Ectodermal cell (in vitro differentiated cells): ENCODE results near the gene CRY2. TPM values are rescaled to one million over a fixed set of nuclear protein-coding genes. Genes with fewer than 3 reads are reported as not detected.

ENCODE experiments used
- H3K27ac ChIP-seq: 2 replicates; pipeline ENCODE4 v1.7.0; 2013; ENCODE audit warnings: mild to moderate bottlenecking, low read depth, low read length; ENCODE audit not compliant: insufficient read depth, poor library complexity, severe bottlenecking
- H3K27me3 ChIP-seq: 2 replicates; pipeline ENCODE4 v1.7.0; 2013; ENCODE audit warnings: mild to moderate bottlenecking, low read length; ENCODE audit not compliant: insufficient read depth, control insufficient read depth, poor library complexity, severe bottlenecking
- H3K36me3 ChIP-seq: one replicate; pipeline ENCODE4 v1.7.0; 2013; ENCODE audit warnings: low read length; ENCODE audit not compliant: control insufficient read depth, insufficient read depth
- H3K4me1 ChIP-seq: one replicate; pipeline ENCODE4 v1.7.0; 2013; ENCODE audit warnings: low read length; ENCODE audit not compliant: control insufficient read depth, insufficient read depth
- H3K4me3 ChIP-seq: 2 replicates; pipeline ENCODE4 v1.7.0; 2013; ENCODE audit warnings: low read depth, low read length, control low read depth; ENCODE audit not compliant: insufficient read depth
- H3K9me3 ChIP-seq: 2 replicates; pipeline ENCODE4 v1.7.0; 2013; ENCODE audit warnings: mild to moderate bottlenecking, low read length, moderate library complexity; ENCODE audit not compliant: control insufficient read depth
- WGBS, 2 experiments: methylation state at CpG; one replicate each; pipeline ENCODE4 v1.1.7; 2013; ENCODE audit warnings: missing lambda C conversion rate in 2 of 2; 5-methylcytosine and 5-hydroxymethylcytosine counted together
- polyA plus RNA-seq, 4 experiments: library from polyadenylated mRNA; stranded (reverse); fragments of 50-300 nt; gene quantifications; one replicate each; pipeline ENCODE4 v1.2.3, GENCODE V29; 2013

The CRY2 gene
- polyA plus RNA-seq (2013, experiment 1 of 4): 18.6 TPM
- polyA plus RNA-seq (2013, experiment 2 of 4): 15.9 TPM
- polyA plus RNA-seq (2013, experiment 3 of 4): 15.1 TPM
- polyA plus RNA-seq (2013, experiment 4 of 4): 20.6 TPM

DNA sequence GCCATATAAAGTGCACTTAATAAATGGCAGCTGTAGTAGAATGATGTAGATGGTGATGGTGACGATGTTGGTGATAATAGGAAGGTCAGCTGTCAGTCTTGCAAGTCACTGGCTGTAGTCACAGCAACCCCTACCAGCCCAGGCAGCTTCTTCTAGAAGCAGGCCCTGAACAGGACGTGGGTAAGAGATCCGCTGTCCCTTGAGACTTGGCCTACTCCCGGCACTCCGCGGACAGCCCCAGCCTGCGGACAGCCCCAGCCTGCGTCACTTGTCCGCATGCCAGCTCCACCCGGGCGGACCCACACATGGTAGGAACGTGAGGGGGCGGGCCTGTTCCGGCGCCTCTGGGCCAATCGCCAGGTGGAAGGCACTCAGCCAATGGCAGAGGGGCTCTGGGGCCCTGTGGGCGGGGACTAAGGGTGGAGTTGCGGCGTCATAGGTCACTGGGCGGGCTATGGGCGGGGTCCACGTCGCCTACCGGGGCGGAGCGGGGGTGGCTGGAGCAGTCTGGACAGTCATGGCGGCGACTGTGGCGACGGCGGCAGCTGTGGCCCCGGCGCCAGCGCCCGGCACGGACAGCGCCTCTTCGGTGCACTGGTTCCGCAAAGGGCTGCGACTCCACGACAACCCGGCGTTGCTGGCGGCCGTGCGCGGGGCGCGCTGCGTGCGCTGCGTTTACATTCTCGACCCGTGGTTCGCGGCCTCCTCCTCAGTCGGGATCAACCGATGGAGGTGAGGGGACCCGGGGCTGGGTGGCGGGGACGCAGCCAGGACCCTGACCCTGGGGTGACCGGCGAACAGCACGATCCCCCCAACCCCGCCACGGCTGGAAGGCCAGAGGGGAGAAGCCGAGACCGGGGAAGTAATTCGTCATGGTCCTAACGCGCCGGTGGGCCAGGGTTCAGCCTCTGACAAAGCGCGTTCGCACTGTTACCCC is at the start of gene CRY2:
Gene CRY2, plus strand, starts transcription at position 502 of the 937 bp plus-strand sequence. Its CDS starts 16 bp downstream, at position 518.
- H3K27ac ChIP-seq: peak within 1 kb of the TSS; percentile 79
- 1% methylated on average over 75 of the region's 75 CpGs for WGBS, 2 experiments
- no peaks in the 10 kb centered on the region for H3K9me3 ChIP-seq
- H3K36me3 ChIP-seq: no peaks in the 10 kb centered on the region
- peaks cover 30% of the 10 kb centered on the region for H3K27me3 ChIP-seq
- H3K4me3 ChIP-seq: peak within 1 kb of the TSS; percentile 66
- H3K4me1 ChIP-seq: peaks cover 21% of the 10 kb centered on the region

GRCh38 chr11:45798793-45799441 is 48.4 kb upstream of the CRY2 start:
- Histone ChIP-seq H3K4me3 (no peak overlapping the region), H3K9me3 (no peaks in the 10 kb centered on the region), H3K27ac (no peak overlapping the region), H3K27me3 (peaks cover 23% of the 10 kb centered on the region), H3K4me1 (no peaks in the 10 kb centered on the region), H3K36me3 (no peaks in the 10 kb centered on the region)
- WGBS, 2 experiments: 92 to 94% methylated on average over 10 of the region's 10 CpGs

GRCh38 chr11:45799562-45799961 is 47.7 kb upstream of the CRY2 start:
- Histone ChIP-seq H3K27ac (no peak overlapping the region), H3K27me3 (peaks cover 29% of the 10 kb centered on the region), H3K36me3 (no peaks in the 10 kb centered on the region), H3K9me3 (no peaks in the 10 kb centered on the region), H3K4me3 (no peak overlapping the region), H3K4me1 (no peaks in the 10 kb centered on the region)
- 95 to 97% methylated on average over 3 of the region's 3 CpGs for WGBS, 2 experiments

GRCh38 chr11:45800261-45800660 is 47.0 kb upstream of the CRY2 start:
- no peaks in the 10 kb centered on the region for H3K36me3 ChIP-seq
- no peak overlapping the region for H3K4me3 ChIP-seq
- 96 to 100% methylated on average over 2 of the region's 2 CpGs for WGBS, 2 experiments
- no peak overlapping the region for H3K27ac ChIP-seq
- H3K27me3 ChIP-seq: peaks cover 31% of the 10 kb centered on the region
- no peaks in the 10 kb centered on the region for H3K4me1 ChIP-seq
- H3K9me3 ChIP-seq: no peaks in the 10 kb centered on the region

DNA sequence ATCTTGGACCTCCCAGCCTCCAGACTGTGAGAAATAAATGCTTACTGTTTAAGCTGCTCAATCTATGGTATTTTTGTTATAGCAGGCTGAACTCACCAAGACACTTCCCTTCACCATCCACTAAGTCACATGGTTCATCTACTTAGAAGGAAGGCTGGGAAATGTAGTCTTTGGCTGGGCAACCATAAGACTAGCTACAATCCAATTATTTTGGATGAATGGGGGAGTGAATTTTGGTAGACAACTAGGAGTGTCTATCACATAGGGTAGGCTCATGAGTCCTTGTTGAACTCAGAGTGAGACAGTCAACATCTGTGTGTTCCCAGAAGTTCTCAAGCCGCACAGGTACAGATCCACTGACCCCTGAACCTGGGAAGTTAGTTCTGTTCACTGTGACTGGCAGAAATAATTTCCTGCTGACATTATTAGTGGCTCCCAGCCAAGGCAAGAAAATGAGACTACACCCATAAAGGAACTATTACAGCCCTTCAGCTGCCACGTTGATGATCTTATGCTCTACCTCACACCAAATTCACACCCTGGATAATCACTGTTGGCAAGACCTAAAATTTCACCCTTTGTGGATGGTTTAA is 45.5 kb upstream of the CRY2 start:
- Histone ChIP-seq H3K27me3 (peaks cover 31% of the 10 kb centered on the region), H3K4me3 (no peak overlapping the region), H3K27ac (no peak overlapping the region), H3K9me3 (no peaks in the 10 kb centered on the region), H3K36me3 (no peaks in the 10 kb centered on the region), H3K4me1 (peaks cover 7% of the 10 kb centered on the region)
- WGBS, 2 experiments: 92 to 95% methylated on average over 2 of the region's 2 CpGs

DNA sequence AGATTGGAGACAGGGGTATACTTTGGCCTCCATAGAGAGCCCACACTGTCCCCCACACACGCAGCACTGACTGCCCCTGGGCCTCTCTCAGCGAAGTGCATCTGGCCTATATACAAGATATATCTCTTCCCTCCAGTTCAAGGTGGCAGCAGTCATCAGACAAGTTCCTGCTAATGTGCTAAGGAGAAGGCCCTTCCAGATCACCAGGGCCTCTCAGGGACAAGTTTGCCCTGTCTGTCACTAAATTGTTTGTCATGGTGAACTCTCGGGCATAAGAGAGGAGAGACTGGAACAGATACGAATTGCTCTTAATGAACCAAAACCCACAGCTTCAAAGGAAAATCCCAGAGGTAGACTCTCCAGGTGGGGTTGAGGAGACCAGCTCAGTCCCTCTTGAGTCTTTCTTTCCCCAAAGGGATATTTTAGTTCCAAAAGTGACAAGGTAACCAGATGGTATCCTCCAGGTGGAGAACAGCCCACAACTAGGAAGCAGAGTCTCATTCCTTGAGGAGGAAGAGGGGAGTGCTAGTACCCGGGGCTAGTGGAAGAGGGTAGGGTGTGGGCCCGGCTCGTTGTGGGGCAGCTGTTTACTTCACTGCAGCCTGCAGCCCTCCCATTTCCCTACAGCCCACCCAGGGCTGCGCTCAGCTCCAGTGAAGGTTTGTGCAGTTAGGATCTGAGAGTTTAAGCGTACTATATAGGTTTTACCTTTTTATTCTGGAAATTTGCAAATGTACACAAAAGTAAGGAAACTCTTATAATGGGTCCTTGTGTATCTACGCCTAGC is 44.6 kb upstream of the CRY2 start:
- Histone ChIP-seq H3K27ac (no peak overlapping the region), H3K4me1 (peaks cover 7% of the 10 kb centered on the region), H3K9me3 (no peaks in the 10 kb centered on the region), H3K4me3 (no peak overlapping the region), H3K36me3 (no peaks in the 10 kb centered on the region), H3K27me3 (peaks cover 31% of the 10 kb centered on the region)
- WGBS, 2 experiments: 92% methylated on average over 10 of the region's 10 CpGs

DNA sequence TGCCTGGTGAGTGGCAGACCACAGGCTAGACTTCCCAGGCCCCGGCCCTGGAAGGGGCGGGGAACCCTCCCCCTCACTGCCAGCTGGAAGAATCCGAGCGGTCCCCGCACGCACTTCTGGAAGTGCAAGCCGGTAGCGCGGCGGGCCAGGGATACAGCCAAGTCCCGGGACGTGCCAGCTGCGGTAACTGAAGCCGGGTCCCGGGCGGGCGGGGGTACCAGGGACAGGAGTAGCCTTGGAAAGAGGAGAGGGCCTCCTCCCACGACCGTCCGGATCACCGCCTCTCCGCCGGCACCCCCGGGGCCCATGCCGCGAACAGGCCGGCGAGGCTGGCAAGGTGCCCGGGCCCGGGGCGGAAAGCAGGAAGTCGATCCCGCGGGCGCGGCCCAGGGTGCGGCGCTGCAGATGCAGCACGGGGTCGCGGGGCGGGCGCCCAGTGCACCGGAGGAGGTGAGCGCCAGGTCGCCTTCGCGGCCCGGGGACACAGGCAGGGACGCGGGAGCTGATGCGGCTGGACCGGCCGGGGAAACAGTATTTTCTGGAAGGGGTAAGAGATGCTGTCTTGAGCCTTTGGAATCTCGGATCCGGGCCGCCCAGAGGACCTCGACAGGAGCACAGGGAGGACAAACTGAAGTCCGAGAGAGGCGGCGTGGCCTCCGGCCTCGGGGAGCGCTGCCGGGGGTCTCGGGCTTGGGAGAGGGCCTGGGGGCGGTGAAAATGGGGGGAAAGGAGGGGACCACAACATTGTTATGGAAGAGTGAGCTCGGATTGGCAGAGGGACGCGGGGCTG is 43.1 kb upstream of the CRY2 start:
- Histone ChIP-seq H3K9me3 (no peaks in the 10 kb centered on the region), H3K27ac (no peak overlapping the region), H3K27me3 (peaks cover 31% of the 10 kb centered on the region), H3K36me3 (no peaks in the 10 kb centered on the region), H3K4me1 (peaks cover 7% of the 10 kb centered on the region), H3K4me3 (peak overlapping the region; percentile 76)
- WGBS, 2 experiments: 0 to 1% methylated on average over 70 of the region's 70 CpGs

DNA sequence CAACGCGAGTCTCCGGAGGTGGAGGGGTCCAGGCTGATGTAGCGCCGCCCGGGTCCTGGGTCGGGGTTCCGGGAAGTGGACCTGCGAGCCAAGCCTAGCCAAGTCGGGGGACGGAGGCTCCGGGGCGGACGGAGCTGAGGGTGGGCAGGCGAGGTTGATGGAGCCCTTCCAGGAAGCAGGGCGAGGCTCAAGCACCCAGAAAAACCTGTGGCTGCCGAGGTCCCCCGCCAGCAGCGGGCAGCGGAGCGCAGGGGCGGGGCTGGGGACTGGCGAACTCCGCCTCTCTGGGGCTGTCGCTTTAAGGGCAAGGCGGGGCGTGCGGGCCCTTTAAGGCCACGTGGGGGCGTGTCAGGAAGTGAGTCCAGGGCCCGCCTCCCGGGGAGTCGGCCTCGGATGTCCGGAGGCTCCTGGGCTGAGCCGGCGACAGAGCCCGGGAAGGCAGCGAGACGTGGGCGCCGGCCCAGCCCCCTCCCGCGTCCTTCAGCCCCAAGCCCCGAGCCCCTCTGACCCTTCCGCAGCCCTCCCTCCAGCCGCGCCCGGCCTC is 42.4 kb upstream of the CRY2 start, which contains the start of gene SLC35C1:
Gene SLC35C1, plus strand, starts transcription at position 389 of the 544 bp plus-strand sequence. CDS start 653 bp downstream, outside the sequence.
- peak within 1 kb of the TSS; percentile 76 for H3K4me3 ChIP-seq
- H3K27ac ChIP-seq: no peak within 1 kb of the TSS
- H3K27me3 ChIP-seq: peaks cover 31% of the 10 kb centered on the region
- peaks cover 7% of the 10 kb centered on the region for H3K4me1 ChIP-seq
- H3K36me3 ChIP-seq: no peaks in the 10 kb centered on the region
- H3K9me3 ChIP-seq: no peaks in the 10 kb centered on the region
- WGBS, 2 experiments: 0 to 1% methylated on average over 49 of the region's 49 CpGs
